ENCODE data around the gene DAB1.

Gene DAB1

DNA sequence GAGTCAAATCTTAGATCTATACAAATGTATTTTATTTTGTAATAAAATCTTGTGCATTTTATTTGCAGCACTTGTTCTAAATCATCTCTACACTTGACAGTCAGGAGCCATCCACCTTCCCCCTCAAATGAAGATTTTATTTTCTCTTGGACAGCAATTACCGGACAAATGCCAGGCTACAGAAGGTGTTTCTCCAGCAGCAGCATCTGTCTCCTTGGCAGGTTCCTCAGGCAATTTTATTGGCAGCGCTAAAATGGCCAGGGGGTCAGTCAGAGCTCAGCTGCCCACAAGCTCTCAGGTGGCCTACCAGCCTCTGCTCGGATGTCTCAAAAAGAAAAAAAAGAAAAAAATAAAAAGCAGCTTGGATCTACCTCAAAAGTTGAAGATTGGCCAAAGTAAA, 107.6 kb downstream of the DAB1 start:
- no peak for DNase-seq (ENCODE audit: low spot score)

- DNase-seq (ENCODE audit: low spot score): no peak
Measured at GRCh38 chr1:57312869-57313268, 111.0 kb downstream of the DAB1 start.

GRCh38 chr1:57311411-57311810, 112.4 kb downstream of the DAB1 start:
- no peak for DNase-seq (ENCODE audit: low spot score)

DNA sequence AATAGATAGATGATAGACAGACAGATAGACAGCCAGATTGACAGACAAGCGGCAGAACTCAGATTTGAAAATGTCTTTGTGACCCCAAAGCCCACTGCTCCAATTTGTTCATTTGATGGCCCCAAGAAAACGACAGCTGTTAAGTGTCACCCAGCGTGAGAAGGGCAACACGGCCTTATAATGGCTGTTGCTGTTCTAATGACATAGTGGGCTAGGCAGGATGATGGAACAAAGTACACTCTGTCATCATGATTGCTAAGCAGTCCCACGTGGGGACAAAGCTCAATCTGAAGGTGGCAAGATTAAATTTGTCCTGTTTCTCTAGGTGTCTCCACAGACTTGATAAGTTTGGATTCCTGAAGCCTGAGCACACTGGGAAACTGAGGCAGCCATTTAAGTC, 112.9 kb downstream of the DAB1 start:
- DNase-seq (ENCODE audit: low spot score): no peak

GRCh38 chr1:57309630-57310029, 114.2 kb downstream of the DAB1 start:
- no peak for DNase-seq (ENCODE audit: low spot score)

GRCh38 chr1:57307392-57308170, 116.3 kb downstream of the DAB1 start:
- no peak for DNase-seq (ENCODE audit: low spot score)

GRCh38 chr1:57304591-57304990, 119.3 kb downstream of the DAB1 start:
- DNase-seq (ENCODE audit: low spot score): no peak

- no peak for DNase-seq (ENCODE audit: low spot score)
Measured at GRCh38 chr1:57302812-57303596, 120.9 kb downstream of the DAB1 start.

DNA sequence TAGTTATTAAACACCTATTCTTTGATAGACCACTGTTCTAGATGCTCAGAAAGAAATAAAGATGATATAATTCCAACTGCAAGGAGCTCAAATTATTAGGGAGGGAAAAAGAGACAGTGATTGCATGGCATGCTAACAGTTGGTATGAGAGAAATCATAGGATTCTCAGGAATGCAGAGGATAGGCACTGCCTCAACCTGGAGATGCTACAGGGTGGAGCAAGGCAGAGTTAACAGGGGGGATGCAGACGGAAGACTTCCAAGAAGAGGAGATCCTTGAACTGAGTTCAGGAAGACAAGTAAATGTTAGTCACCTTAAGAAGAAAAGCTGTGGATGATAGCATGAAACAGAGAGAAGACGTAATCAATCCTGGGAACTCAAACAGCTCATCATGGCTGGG, 123.7 kb downstream of the DAB1 start:
- DNase-seq (ENCODE audit: low spot score): no peak

GRCh38 chr1:57296726-57297250, 127.1 kb downstream of the DAB1 start:
- DNase-seq (ENCODE audit: low spot score): no peak

- no peak for DNase-seq (ENCODE audit: low spot score)
Measured at GRCh38 chr1:57295326-57295725, 128.5 kb downstream of the DAB1 start.

DNA sequence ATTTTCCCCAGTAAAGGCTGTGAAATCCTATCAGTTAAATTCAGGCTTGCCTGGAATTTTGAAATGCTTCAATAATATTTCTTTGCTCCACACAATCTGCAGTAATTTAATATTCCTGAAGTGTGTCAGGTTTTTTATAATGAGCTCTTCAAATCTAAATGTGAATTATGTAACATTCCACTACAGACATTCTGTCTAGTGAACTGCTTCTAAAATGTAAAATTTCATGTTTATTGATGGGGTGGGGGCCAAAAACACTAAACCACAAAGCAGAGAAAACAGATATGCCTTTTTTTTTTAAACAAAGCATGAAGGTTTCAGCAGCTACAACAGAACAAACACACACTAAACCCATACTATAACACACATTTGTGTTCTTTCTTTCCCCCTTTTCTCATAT, 129.7 kb downstream of the DAB1 start:
- DNase-seq (ENCODE audit: low spot score): no peak

DNA sequence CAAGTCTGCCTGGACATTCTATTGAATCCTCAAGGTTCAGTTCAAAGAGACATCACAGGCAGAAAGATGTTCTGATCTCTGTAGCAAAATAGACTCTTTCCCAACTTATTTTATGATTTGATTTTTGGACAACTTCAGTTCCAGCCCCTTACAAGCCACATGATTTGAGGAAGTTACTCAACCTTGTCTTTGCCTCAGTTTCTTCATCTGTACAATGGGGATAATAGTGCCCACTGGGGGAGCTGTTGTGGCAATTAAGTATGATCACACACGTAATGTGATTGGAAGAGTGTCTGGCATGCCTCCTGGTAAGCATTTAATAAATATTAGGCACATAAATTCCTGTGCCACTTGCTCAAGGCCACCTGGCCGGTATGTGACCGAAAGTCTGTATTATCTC, 130.6 kb downstream of the DAB1 start:
- no peak for DNase-seq (ENCODE audit: low spot score)

- no peak for DNase-seq (ENCODE audit: low spot score)
Measured at GRCh38 chr1:57289781-57290180, 134.1 kb downstream of the DAB1 start.

DNA sequence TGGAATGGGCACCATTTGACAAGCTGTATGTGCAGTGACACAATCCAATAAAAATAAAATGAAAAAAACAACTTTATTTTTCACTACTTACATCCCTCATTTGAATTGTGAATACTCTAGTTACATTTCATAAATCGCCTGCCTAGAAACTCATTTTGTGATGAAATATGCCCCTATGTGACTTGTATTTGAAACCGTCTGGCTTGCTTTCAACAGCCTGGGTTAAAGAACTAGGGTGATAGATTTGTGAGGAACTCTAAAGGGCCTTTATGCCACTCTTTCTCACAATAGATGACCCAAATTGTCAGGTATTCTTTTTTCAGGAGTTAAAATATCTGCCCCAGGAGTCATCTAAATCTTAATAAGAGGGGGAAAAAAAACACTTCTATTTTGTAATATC, 137.9 kb downstream of the DAB1 start:
- DNase-seq (ENCODE audit: low spot score): no peak

DNA sequence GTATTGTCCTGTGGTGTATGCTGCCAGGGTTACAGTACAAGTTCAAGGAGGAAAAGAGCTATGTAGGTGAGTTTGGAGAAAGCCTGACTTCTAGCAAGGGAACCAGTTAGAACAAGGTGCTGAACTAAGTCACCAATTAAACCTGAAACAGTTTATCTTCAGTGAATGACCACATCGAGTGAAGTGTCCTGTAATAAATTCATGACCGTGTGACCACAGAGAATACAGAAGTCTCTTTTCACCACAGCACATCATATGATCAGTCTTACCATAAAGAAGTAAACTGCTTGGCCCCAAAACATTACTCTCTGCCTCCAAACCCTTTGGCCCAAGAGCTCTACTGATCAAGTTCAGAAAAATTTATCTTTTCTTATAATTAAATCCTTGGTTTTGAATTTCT, 141.4 kb downstream of the DAB1 start:
- no peak for DNase-seq (ENCODE audit: low spot score)

DNA sequence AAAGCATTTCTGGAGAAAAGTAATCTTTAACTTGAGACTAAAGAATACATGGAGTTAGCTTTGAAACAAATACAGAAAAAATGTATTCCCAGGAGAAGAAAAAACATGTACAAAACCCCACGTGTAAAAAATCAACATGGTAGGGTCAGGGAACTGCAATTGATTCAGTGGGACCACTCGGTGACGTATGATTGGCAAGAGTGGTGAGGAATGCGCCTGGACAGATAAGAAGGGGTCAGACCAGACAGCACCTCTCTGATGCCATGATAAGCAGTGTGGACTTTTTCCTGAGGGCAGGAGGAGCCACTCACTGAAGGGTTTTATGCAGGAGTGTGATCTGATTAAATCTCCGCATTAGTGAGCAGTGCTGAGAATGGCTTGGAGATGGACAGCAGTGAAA, 142.5 kb downstream of the DAB1 start:
- no peak for DNase-seq (ENCODE audit: low spot score)

DNA sequence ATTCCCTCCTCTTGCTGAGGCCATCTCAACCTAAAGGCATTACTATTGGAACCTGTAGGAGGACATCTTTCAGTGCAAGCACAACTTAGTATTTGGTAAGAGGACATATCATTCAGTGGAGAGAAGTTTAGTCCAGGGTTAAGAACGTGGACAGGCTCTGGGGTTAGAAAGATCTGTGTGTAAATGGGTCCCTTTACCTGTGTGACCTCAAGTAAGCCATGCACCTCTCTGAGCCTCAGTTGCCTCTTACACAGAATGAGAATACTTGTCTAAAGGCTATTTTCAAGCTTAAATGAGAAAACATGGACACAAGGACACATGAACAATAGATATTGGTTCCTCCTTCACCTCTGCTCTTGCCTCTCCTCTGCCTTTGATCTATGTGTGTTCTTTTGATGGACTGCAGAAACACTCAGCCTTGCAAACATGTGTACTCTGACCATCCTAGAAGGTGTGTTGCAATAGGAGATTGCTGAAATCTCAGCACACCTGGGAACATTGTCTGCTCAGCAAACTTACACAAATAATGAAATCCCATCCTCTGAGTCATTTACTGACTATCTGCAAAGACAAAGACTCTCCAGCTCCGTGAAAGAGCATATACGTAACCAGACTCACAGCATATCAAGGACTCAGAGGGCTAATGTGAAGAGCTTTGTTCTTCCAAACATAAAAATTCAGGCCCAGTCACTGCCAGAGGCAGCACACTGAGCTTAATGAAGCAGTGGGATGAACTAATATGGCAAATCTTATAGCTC, 143.8 kb downstream of the DAB1 start:
- no peak for DNase-seq (ENCODE audit: low spot score)

- DNase-seq (ENCODE audit: low spot score): no peak
Measured at GRCh38 chr1:57278558-57278957, 145.3 kb downstream of the DAB1 start.

DNA sequence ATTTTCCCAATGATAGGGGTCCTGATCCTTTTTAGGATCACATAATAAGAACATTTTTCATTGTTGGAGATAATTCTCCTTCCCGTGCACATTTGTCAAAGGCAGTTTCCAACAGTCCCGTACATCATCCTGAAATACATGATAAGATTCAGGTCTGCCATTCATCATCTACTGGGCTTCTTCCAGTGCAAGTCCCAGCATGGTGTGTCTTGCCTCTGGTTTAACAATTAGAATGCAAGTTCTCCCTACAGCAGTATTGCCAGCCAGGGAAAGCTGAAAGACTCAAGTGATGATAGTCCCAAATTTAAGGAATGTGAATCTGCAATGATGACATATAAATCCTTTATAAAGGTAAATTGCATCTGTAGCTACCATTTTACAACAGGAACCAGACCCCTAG, 146.2 kb downstream of the DAB1 start:
- no peak for DNase-seq (ENCODE audit: low spot score)

- no peak for DNase-seq (ENCODE audit: low spot score)
Measured at GRCh38 chr1:57276918-57277317, 146.9 kb downstream of the DAB1 start.

- DNase-seq (ENCODE audit: low spot score): no peak
Measured at GRCh38 chr1:57272601-57273000, 151.3 kb downstream of the DAB1 start.

- no peak for DNase-seq (ENCODE audit: low spot score)
Measured at GRCh38 chr1:57272150-57272549, 151.7 kb downstream of the DAB1 start.

Measured in ecto neural progenitor cell (in vitro differentiated cells).